Caki2 (cell line): ENCODE measurements around the gene ENO4. TPM values are rescaled to one million over a fixed set of nuclear protein-coding genes. Genes with fewer than 3 reads are reported as not detected.

Source experiments
- DNase-seq: peaks from one replicate; pipeline ENCODE4 v3.0.0-alpha.2; 2015; ENCODE audit warnings: low read depth
- in situ Hi-C: cut with HindIII; loops from 2 replicates; pipeline ENCODE4 v1.10.0; 2016; ENCODE audit warnings: low sequenced_read_pairs, low pct_unique_long_range_greater_than_20kb, mixed read lengths
- total RNA-seq: library from RNA; depleted of rRNA; stranded (reverse); fragments of >200 nt; shearing (Covaris generic); gene quantifications from 2 replicates; pipeline ENCODE4 v1.2.3, GENCODE V29; 2014; ENCODE audit warnings: low replicate concordance; rRNA removed

ENO4 gene, protein sequence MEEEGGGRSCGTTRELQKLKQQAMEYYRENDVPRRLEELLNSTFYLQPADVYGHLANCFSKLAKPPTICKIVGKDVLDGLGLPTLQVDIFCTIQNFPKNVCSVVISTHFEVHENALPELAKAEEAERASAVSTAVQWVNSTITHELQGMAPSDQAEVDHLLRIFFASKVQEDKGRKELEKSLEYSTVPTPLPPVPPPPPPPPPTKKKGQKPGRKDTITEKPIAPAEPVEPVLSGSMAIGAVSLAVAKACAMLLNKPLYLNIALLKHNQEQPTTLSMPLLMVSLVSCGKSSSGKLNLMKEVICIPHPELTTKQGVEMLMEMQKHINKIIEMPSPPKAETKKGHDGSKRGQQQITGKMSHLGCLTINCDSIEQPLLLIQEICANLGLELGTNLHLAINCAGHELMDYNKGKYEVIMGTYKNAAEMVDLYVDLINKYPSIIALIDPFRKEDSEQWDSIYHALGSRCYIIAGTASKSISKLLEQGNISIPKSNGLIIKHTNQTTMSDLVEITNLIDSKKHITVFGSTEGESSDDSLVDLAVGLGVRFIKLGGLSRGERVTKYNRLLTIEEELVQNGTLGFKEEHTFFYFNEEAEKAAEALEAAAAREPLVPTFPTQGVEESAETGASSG
- 0.07 TPM in 1 of 2 replicates, not detected in the other for total RNA-seq

DNA sequence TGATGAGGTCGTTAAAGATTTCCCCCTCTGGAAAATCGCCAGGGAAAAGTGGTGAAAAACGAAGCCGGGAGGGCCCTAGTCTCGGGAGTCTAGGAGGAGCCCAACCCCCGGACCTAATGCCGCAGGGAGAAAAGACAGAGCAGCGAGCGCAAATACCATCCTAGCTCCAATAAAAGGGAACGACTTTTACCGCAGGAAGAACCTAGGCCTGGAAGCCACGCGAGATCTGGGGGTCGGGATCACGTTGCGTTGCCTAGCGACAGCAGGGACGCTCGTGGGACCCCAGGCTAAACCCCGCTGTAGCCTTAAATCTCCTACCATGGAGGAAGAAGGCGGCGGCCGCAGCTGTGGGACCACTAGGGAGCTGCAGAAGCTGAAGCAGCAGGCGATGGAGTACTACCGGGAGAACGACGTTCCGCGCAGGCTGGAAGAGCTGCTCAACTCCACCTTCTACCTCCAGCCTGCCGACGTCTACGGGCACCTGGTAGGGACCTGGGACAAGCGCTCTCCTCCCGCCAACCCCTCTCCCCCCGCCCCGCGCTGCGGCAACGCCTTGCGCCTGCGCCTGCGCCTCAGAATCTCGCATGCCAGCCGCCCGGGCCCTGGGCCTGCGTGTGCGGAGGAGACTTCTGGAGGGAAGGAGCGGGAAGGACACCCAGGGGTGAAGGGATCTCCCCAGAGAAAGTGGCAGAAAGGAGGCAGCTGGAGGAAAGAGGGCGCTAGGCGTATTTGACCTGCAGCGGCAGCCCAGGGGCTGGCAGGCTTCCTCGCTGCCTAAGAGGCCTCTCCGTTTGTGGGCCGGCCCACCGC is at the start of gene ENO4:
Gene ENO4 (plus strand): TSS at position 252 of the 810 bp plus-strand sequence. CDS start 68 bp downstream, at position 320.
- DNase-seq = peak; percentile 84
- in situ Hi-C loops = no loop called here

DNA sequence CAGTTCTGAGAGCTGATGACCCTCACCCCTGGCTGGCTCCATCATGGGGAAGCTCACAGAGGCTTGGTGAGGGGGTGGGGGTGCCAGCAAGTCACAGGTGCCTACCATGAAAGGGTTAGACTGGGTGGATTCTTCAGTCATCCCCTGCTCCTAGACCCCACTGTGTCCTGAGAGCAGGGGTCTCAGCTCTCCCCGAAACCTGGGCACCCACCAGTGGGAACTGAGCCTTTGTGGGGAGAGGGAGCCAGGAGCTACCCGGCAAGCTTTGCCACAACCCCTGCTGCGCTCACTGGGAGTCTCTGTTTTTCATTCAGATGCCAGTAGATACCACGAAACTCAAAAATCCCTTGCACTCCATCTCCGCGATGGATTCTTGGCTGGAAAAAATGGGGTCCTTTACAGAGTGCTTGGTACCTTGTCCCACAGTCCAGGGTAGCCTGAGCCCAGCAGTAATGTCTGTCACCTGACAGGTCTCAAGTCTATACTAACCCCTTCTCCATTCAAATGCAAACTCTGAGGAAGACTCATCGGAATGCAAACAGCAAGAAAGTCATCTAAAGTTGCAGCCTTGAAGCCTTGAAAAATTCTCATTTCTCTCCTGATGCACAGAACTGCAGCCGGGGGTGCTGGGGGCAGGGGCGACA is 48.9 kb upstream of the ENO4 start:
- no peak for DNase-seq
- in situ Hi-C loops = no loop called here

DNA sequence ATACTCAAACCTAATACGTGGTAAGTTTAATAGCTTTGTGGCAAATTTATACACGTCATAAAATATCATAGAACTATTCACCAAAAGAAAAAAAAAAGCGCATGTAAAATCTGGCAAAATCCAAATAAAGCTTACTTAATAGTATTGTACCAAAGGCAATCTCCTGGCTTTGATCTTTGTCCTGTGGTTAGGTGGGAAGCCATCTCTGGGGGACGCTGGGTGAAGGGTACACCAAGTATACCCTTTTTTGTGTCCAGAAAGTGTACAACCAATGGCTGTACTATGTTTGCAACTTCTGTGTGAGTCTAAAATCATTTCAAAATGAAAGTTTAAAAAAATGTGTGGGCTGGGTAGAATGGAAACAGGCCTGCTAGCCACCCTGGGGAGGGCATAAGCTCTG is 47.6 kb upstream of the ENO4 start:
- DNase-seq = no peak
- in situ Hi-C loops = no loop called here

DNA sequence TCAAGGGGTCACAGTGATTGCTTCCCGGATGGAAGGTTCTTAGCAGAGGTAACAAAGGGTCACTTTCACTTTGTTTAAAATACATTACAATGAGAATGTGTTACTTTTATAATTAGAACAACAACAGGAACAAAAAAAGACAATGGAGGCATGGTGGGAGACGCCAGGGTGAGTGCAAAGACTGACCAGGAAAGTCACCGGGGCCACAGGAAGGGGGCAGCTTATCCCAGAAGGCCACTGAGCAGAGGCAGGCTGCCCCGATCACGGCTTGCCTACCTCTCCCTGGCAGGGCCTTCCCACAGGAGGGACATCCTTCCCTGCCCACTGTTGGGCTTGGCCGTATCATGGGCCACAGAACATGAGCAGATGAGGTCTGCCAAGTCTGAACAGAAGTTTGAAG is 46.8 kb upstream of the ENO4 start:
- in situ Hi-C loops = no loop called here
- no peak for DNase-seq

DNA sequence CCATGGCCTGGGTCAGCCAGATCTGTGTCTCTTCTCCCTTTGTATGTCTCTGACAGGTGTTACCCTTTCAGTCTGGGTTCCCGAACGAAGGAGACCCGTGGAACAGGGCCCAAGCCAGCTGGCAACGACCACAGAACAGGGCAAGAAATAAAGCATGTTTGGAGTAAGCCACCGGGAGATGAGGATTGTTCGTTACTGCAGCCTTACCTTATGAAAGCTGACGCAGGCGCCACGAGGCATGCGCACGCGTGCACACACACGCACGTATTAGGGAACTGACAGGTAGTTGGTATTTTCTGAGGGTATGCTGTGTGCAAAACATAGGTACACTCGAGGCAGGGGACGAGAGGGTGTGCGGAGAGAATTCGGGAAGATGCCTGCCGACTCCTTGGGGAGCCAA is 46.4 kb upstream of the ENO4 start:
- in situ Hi-C loops = no loop called here
- DNase-seq = no peak

DNA sequence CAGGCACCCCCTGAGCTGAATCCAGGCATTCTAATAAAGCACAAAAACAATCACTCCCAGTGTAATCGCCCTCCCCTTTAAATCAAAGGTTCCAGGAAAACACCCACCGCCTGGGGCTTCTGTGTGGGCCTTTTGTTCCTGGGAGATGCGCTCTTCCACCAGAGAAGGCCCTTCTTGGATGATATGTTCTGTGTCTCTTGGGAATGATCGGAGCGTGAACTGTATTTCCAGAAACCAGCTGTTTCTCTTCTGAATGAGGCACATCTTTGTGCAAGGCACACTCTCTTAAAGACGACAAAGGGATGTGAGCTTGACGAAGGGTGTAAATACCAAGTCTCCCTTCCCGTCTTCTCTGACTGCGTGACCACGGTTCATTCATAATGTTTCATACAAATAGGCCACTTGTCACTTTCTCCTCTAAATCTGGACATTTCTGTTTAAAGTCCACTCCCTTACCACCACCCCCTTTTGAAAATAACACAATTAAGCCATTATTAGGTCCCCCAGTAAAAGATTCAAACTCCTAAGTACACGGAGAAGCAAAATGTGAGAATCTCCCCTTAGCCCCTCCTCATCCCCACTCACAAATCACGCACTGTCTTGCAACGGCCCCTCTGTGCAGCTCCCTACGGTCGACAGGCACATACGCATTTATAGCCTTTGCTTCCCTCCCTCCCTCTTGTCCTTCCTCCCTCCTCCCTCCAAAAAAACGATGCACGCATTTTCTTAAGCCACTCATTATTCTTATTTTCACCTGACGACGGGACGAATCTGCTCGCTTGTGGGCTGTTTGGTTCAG is 45.6 kb upstream of the ENO4 start:
- in situ Hi-C loops = no loop called here
- DNase-seq = no peak

DNA sequence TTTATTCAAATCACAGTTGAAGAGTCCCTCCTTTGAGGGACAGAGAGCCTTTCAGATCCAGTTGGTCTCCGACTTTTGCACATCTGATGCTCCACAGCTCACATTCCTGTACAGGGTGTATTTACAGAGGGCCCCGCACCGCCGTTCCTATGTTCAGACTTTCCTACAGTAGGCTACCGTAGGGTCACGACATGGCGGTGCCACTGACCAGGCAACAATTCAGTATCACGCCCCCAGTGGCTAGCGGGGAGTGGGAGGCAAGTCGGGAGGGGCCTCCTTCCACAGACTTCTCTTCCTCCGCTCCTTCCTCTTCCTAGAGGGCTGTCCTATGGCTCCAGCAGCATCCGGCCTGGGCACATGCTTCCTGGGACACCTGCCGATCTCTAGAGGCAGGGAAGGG is 40.6 kb upstream of the ENO4 start:
- DNase-seq = no peak
- in situ Hi-C loops = no loop called here

DNA sequence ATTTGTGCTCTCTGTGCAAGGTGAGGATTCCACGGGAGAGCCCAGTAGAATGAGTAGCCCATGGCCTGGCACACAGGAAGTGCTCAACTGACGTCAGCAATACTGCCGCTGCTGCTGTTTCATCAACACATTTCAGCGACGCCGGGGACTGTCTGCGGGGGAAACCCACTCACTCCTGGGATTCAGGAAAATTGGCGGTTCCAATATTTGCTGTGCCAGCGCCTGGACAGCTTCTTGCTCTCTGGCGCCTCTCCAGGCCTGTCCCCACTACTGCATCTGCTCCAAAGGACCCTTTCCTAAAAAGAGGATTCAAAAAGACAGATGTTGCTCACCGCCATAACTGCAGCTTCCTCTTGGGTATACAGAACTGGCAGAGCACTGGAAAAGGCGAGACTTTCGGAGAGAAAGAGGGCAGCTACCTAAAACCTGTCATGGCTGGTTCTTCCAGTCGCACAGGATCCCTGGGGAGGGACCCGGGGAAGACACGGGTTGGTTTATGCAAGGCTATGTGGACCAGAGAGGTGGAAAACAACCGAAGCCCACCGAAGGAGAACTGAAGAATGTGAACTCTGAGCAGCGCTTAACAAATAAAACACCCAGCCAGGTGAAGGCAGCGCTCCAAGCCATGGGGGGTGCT is 39.7 kb upstream of the ENO4 start:
- no peak for DNase-seq
- in situ Hi-C loops = no loop called here

DNA sequence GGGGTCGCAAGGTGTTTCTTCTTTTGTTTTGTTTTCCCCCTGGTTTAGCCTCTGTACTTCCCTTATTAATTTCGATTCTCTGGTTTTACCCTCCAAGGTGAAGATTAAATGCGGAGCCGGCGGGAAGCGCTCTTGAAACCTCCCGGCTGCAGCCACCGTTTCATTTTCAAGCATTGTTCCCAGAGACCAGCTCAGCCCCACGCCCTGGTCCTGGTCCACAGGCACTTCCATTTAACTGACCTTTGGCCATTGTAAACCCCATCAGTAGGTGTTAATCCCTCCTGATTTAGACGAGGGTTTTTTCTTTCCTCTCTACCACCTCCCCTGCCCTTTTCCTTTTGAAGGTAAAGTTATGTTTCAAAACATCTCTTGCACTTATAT is 39.2 kb upstream of the ENO4 start:
- no peak for DNase-seq
- in situ Hi-C loops = no loop called here

DNA sequence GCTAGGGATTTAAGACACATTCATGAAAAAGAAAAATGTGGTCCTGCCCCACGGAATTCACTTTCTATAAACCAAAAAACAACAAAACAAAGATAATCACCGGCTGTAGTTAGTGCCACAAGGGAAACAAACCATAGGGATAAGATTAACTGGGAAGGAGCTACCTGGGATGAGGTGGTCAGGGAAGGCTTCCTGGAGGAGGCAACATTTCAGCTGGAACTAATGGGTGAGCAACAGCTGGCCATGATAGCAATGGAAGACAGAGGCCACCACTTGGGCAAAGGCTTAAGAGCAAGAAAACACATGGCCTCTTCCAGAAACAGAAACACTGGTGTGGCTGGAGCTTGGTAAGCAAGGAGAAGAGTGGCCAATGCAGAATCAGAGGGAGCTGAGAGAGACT is 38.4 kb upstream of the ENO4 start:
- no peak for DNase-seq
- in situ Hi-C loops = no loop called here

DNA sequence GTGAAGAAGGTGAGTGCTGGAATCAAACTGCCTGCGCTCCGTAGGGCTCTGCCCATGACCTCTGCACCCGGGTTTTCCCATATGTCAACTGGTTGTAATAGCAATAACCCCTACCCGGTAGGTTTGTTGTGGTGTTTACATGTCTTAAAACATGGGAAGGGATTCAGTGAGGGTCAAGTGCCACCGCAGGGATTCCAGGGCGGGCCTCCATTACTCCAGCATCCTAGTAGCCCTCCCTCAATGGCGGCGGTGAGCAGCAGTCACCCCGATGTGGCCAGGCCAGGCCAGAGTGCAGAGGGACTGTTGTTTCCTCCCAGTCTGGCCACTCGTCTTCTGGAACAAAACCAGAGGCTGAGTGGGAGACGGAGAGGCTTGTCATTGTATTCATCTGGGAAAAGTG is 37.6 kb upstream of the ENO4 start:
- in situ Hi-C loops = no loop called here

DNA sequence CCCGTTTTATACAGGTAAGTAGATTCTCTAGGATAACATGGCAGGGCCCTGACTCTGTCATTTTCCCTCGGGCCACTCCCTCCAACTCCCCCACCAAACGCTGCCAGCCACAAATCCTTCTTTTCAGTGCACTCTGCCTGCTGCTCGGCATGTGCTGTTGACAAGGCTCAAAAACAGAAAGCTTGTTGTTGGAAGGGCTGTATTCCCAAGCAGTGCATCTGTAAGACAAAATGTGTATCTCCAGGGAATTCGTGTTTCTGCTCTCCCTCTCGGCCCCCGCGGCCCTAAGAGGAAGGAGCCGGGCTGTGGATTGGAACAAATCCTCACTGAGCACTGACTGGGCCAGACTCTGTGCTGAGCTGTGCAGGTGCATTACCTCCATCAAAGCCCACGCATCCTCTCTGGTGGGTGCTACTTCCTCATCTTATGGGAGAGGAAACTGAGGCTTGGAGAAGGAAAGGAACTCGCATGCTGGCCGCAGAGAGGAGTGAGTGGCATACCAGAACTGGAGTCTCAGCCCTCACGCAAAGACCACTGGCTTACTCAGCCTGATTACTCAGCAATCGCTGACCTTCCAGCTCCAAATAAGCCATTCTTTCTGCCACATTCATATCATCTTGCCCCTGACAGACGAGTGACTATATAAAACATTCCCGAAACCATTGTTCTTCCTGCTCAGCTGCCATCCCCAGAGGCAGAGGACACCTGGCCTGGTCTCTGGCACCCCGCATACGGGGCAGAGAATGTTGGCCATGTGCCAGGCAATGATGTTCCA is 33.5 kb upstream of the ENO4 start:
- no peak for DNase-seq
- in situ Hi-C loops = no loop called here

More for the DNA sequence above, 37.6 kb upstream of the ENO4 start:
- no peak for DNase-seq

DNA sequence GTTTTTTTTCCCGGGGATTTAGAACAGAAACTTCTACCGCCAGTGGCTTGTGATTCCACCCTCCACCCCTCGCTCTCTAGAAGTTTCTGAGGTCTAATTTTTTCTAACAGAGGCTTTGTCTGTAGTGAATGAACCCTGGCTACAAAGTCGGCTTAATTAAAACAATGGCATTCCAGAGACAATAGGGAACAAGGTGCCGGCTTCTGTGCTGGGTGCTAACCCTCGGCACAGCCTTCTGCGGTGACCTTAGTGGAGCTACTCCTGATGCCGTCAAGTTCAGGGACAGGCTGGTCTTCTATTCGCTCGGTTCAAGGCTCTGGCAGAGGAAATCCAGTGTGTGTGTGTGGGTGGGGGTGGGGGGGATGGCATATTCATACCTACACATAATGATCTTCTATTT is 32.1 kb upstream of the ENO4 start:
- in situ Hi-C loops = no loop called here
- DNase-seq = no peak

DNA sequence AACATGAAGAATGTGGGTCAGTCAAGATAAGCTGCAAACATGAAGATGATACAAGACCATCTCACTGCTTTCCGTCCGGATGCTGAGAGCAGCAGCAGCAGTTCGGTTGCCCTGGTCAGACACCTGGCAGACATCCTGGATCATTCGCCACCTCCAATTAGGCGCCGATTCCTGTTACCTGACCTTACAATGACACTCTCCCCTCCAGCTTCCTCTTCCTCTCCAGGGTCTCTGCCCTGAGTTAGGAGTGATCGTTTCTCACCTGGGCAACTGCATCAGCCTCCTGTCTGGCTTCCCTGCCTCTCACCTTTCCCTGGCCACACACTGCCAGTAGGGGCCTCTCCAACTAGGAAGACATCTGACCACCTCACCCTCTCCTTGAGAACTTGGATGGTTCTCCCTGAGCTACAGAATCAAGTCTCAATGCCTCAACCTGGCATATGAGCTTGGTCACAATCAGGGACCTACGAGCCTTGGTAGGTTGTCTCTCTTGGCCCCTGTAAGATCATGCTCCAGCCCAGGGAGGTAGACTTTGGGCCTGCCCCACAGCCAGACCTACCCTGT is 31.4 kb upstream of the ENO4 start:
- no peak for DNase-seq
- in situ Hi-C loops = no loop called here

DNA sequence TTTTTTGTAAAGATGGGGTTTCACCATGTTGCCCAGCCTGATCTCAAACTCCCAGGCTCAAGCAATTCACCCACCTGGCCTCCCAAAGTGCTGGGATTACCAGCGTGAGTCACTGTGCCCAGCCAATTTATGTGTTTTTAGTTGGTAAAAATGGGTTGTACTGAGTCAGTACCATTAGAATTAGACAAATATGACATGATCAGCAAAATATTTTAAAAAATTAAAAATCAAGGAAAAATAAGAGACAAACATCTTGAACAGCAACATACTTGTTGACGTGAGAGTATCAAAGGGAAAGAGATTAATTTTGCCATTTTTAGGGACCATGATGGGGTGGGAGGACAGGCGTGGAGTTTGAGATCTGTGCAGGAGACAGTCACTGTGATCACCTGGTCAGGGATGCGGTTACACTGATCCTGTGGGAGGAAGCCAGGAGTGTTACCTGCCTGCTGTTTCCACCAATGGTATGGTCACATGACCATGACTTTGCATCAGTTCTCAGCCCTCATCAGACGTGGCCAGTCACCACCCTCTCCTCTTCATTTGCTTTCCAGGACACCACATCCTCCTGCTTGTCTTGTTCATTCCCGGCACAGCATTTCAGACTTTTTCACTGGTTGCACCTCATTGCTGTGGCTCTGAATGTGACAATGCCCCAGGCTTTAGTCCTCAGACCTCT is 29.2 kb upstream of the ENO4 start:
- DNase-seq = no peak
- in situ Hi-C loops = no loop called here

DNA sequence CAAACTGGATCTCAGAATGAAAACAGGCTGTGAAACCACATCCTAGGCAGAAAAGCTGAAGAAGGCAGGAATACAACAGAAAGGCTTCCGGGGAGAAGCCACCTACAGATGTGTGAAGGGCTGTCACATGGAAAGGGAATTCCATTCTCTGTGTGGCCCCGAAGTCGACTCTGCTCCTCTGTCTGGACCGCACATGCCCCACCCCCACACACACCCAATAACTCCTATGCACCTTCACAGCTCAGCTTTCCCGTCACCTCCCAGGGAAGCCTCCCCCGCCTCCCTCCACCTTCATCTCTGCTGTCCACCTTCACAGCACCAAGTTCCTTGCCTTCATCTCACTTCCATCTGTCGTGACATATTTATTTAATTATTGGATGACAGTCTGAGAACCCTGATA is 23.4 kb upstream of the ENO4 start:
- in situ Hi-C loops = no loop called here
- DNase-seq = no peak
